Thymus (tissue), 11 donors: ENCODE data around the gene FRAS1. TPM values are rescaled to one million over a fixed set of nuclear protein-coding genes. Genes with fewer than 3 reads are reported as not detected.

Experiments used
- DNase-seq, 9 donors: peaks; one replicate each; pipeline ENCODE4 v3.0.0-alpha.2; 2013; ENCODE audit warnings: low spot score in 9 of 9, low read depth in 6 of 9, missing footprints in 1 of 9
- H3K27ac ChIP-seq, 2 donors: one replicate each; pipeline ENCODE4 v1.5.1; 2013; ENCODE audit warnings: control low read depth in 1 of 2, low read depth in 1 of 2, low read length in 1 of 2, mild to moderate bottlenecking in 1 of 2, moderate library complexity in 1 of 2
- H3K27me3 ChIP-seq, 2 donors: one replicate each; pipeline ENCODE4 v1.5.1; 2013; ENCODE audit warnings: low read length in 1 of 2; ENCODE audit not compliant: control insufficient read depth in 2 of 2, insufficient read depth in 1 of 2
- H3K36me3 ChIP-seq, 2 donors: one replicate each; pipeline ENCODE4 v1.5.1; 2013; ENCODE audit warnings: low read length in 1 of 2, mild to moderate bottlenecking in 1 of 2, moderate library complexity in 1 of 2; ENCODE audit not compliant: control insufficient read depth in 2 of 2, insufficient read depth in 2 of 2
- H3K4me1 ChIP-seq, 2 donors: one replicate each; pipeline ENCODE4 v1.5.1; 2013; ENCODE audit warnings: low read length in 2 of 2; ENCODE audit not compliant: control insufficient read depth in 2 of 2, insufficient read depth in 2 of 2
- H3K4me3 ChIP-seq, 2 donors: one replicate each; pipeline ENCODE4 v1.5.1; 2013; ENCODE audit warnings: low read length in 2 of 2, control low read depth in 1 of 2, mild to moderate bottlenecking in 1 of 2
- H3K9me3 ChIP-seq, 2 donors: one replicate each; pipeline ENCODE4 v1.5.1; 2013; ENCODE audit warnings: low read length in 1 of 2, mild to moderate bottlenecking in 1 of 2; ENCODE audit not compliant: control insufficient read depth in 2 of 2, insufficient read depth in 1 of 2
- WGBS: extraction: QIAGEN DNeasy Blood & Tissue Kit; methylation state at CpG from one replicate; pipeline ENCODE4 v1.1.7; 2013; 5-methylcytosine and 5-hydroxymethylcytosine counted together
- polyA plus RNA-seq: library from polyadenylated mRNA; stranded (reverse); fragments of 200-250 nt; gene quantifications from one replicate; pipeline ENCODE4 v1.2.3, GENCODE V29; 2013
- total RNA-seq: library from RNA; stranded (reverse); fragments of 120-200 nt; gene quantifications from one replicate; pipeline ENCODE4 v1.2.4, GENCODE V29; 2013
- donor health status: healthy.

Gene FRAS1
- total and polyA plus RNA-seq, 2 donors: 1.0 to 1.6 TPM

- no peak overlapping the region for H3K4me3 ChIP-seq
- no peaks in the 10 kb centered on the region for H3K27me3 ChIP-seq
- H3K36me3 ChIP-seq: no peaks in the 10 kb centered on the region
- no peaks in the 10 kb centered on the region for H3K9me3 ChIP-seq
- DNase-seq: no peak
- H3K4me1 ChIP-seq: no peaks in the 10 kb centered on the region
- H3K27ac ChIP-seq: no peak overlapping the region
Measured at GRCh38 chr4:78432896-78433295, 375.8 kb downstream of the FRAS1 start.

- Histone ChIP-seq H3K4me3 (no peak overlapping the region), H3K27ac (no peak overlapping the region), H3K4me1 (no peaks in the 10 kb centered on the region), H3K27me3 (no peaks in the 10 kb centered on the region), H3K9me3 (no peaks in the 10 kb centered on the region), H3K36me3 (no peaks in the 10 kb centered on the region)
- WGBS: 91% methylated on average over 2 of the region's 2 CpGs
- no peak for DNase-seq
Measured at GRCh38 chr4:78437608-78438088, 380.5 kb downstream of the FRAS1 start.

GRCh38 chr4:78439328-78439727 is 382.2 kb downstream of the FRAS1 start:
- Histone ChIP-seq H3K27me3 (no peaks in the 10 kb centered on the region), H3K4me1 (no peaks in the 10 kb centered on the region), H3K4me3 (no peak overlapping the region), H3K27ac (no peak overlapping the region), H3K36me3 (no peaks in the 10 kb centered on the region), H3K9me3 (no peaks in the 10 kb centered on the region)
- WGBS: 97% methylated on average over 2 of the region's 2 CpGs
- no peak for DNase-seq

- H3K27me3 ChIP-seq: no peaks in the 10 kb centered on the region
- DNase-seq: no peak
- H3K27ac ChIP-seq: no peak overlapping the region
- H3K9me3 ChIP-seq: no peaks in the 10 kb centered on the region
- WGBS: 97% methylated on average over 2 of the region's 2 CpGs
- H3K36me3 ChIP-seq: no peaks in the 10 kb centered on the region
- no peak overlapping the region for H3K4me3 ChIP-seq
- no peaks in the 10 kb centered on the region for H3K4me1 ChIP-seq
Measured at GRCh38 chr4:78441756-78442155, 384.6 kb downstream of the FRAS1 start.

GRCh38 chr4:78446619-78447018 is 389.5 kb downstream of the FRAS1 start:
- DNase-seq: no peak
- no peak overlapping the region for H3K27ac ChIP-seq
- H3K9me3 ChIP-seq: no peaks in the 10 kb centered on the region
- WGBS: 97% methylated on average over 5 of the region's 5 CpGs
- H3K4me3 ChIP-seq: no peak overlapping the region
- H3K4me1 ChIP-seq: no peaks in the 10 kb centered on the region
- H3K36me3 ChIP-seq: no peaks in the 10 kb centered on the region
- H3K27me3 ChIP-seq: no peaks in the 10 kb centered on the region

- DNase-seq: no peak
- 80% methylated on average over 3 of the region's 3 CpGs for WGBS
- no peak overlapping the region for H3K4me3 ChIP-seq
- no peaks in the 10 kb centered on the region for H3K4me1 ChIP-seq
- no peaks in the 10 kb centered on the region for H3K36me3 ChIP-seq
- no peaks in the 10 kb centered on the region for H3K9me3 ChIP-seq
- no peak overlapping the region for H3K27ac ChIP-seq
- H3K27me3 ChIP-seq: no peaks in the 10 kb centered on the region
Measured at GRCh38 chr4:78451407-78451806, 394.3 kb downstream of the FRAS1 start.

GRCh38 chr4:78454016-78454415 is 396.9 kb downstream of the FRAS1 start:
- Histone ChIP-seq H3K4me3 (no peak overlapping the region), H3K9me3 (no peaks in the 10 kb centered on the region), H3K4me1 (no peaks in the 10 kb centered on the region), H3K27ac (no peak overlapping the region), H3K27me3 (no peaks in the 10 kb centered on the region), H3K36me3 (no peaks in the 10 kb centered on the region)
- 88% methylated on average over 3 of the region's 3 CpGs for WGBS
- DNase-seq: no peak

GRCh38 chr4:78457751-78458150 is 400.6 kb downstream of the FRAS1 start:
- H3K27ac ChIP-seq: no peak overlapping the region
- WGBS: 66% methylated on average over 3 of the region's 3 CpGs
- no peaks in the 10 kb centered on the region for H3K27me3 ChIP-seq
- no peaks in the 10 kb centered on the region for H3K36me3 ChIP-seq
- no peaks in the 10 kb centered on the region for H3K9me3 ChIP-seq
- no peak for DNase-seq
- no peak overlapping the region for H3K4me3 ChIP-seq
- no peaks in the 10 kb centered on the region for H3K4me1 ChIP-seq

- Histone ChIP-seq H3K36me3 (no peaks in the 10 kb centered on the region), H3K4me3 (no peak overlapping the region), H3K27ac (no peak overlapping the region), H3K4me1 (no peaks in the 10 kb centered on the region), H3K9me3 (no peaks in the 10 kb centered on the region), H3K27me3 (no peaks in the 10 kb centered on the region)
- no peak for DNase-seq
Measured at GRCh38 chr4:78459327-78459726, 402.2 kb downstream of the FRAS1 start.

GRCh38 chr4:78460368-78460767 is 403.2 kb downstream of the FRAS1 start:
- H3K9me3 ChIP-seq: no peaks in the 10 kb centered on the region
- no peak overlapping the region for H3K27ac ChIP-seq
- WGBS: 98% methylated on average over 3 of the region's 3 CpGs
- H3K4me1 ChIP-seq: no peaks in the 10 kb centered on the region
- no peak overlapping the region for H3K4me3 ChIP-seq
- no peak for DNase-seq
- no peaks in the 10 kb centered on the region for H3K36me3 ChIP-seq
- H3K27me3 ChIP-seq: no peaks in the 10 kb centered on the region
